NT2/D1 (cell line): ENCODE data around the gene PLSCR4.
"Not testable (repeated sequence)": the region's sequence is repeated elsewhere in the genome, so short reads cannot be mapped to it uniquely, and the experiment has no call there.

Source experiments
- DNase-seq: peaks from one replicate; pipeline ENCODE4 v3.0.0-alpha.2; 2011; ENCODE audit warnings: low read depth, low spot score
- H3K27me3 ChIP-seq: 2 replicates; pipeline ENCODE4 v1.6.0; 2011; ENCODE audit warnings: mild to moderate bottlenecking; ENCODE audit not compliant: insufficient read length, insufficient read depth
- H3K36me3 ChIP-seq: 2 replicates; pipeline ENCODE4 v1.6.1; 2011; ENCODE audit warnings: mild to moderate bottlenecking, low read length, mixed read lengths; ENCODE audit not compliant: insufficient read depth, insufficient read length
- H3K4me1 ChIP-seq: 2 replicates; pipeline ENCODE4 v1.5.1; 2011; ENCODE audit not compliant: insufficient read depth, insufficient read length
- H3K4me3 ChIP-seq: 2 replicates; pipeline ENCODE4 v1.5.1; 2011; ENCODE audit warnings: low read depth; ENCODE audit not compliant: insufficient read length
- H3K9ac ChIP-seq: 2 replicates; pipeline ENCODE4 v1.6.0; 2011; ENCODE audit warnings: low read depth; ENCODE audit not compliant: insufficient read length
- H3K9me3 ChIP-seq: 2 replicates; pipeline ENCODE4 v1.5.1; 2011; ENCODE audit warnings: mild to moderate bottlenecking, low read length; ENCODE audit not compliant: insufficient read depth
- SUZ12 ChIP-seq: IDR thresholded peaks from 2 replicates; pipeline ENCODE4 v1.6.1; 2011; ENCODE audit not compliant: insufficient read length, insufficient read depth; ENCODE audit errors: extremely low read depth
- YY1 ChIP-seq: IDR thresholded peaks from 2 replicates; pipeline ENCODE4 v1.6.1; 2011; ENCODE audit not compliant: insufficient read length, insufficient read depth
- ZNF274 ChIP-seq: IDR thresholded peaks from 2 replicates; pipeline ENCODE4 v1.6.1; 2011; ENCODE audit warnings: mild to moderate bottlenecking, low read depth, low read length

PLSCR4 gene

GRCh38 chr3:146241523-146242240 lies 9.2 kb downstream of the PLSCR4 start:
- H3K27me3 ChIP-seq: no peaks in the 10 kb centered on the region
- DNase-seq: no peak
- H3K4me3 ChIP-seq: no peak overlapping the region
- H3K4me1 ChIP-seq: no peaks in the 10 kb centered on the region
- no peaks in the 10 kb centered on the region for H3K36me3 ChIP-seq
- H3K9me3 ChIP-seq: peaks cover 11% of the 10 kb centered on the region
- TF ChIP-seq SUZ12 (no peak), YY1 (no peak), ZNF274 (no peak)
- no peak overlapping the region for H3K9ac ChIP-seq

- no peak overlapping the region for H3K4me3 ChIP-seq
- no peaks in the 10 kb centered on the region for H3K27me3 ChIP-seq
- peaks cover 28% of the 10 kb centered on the region for H3K9me3 ChIP-seq
- H3K4me1 ChIP-seq: no peaks in the 10 kb centered on the region
- TF ChIP-seq SUZ12 (no peak), ZNF274 (no peak), YY1 (no peak)
- no peaks in the 10 kb centered on the region for H3K36me3 ChIP-seq
- DNase-seq: no peak
- H3K9ac ChIP-seq: no peak overlapping the region
Measured at GRCh38 chr3:146233487-146233886, 17.4 kb downstream of the PLSCR4 start.

- TF ChIP-seq YY1 (no peak), ZNF274 (no peak), SUZ12 (no peak)
Measured at GRCh38 chr3:146227486-146227885, 23.4 kb downstream of the PLSCR4 start.

GRCh38 chr3:146226881-146227280 lies 24.0 kb downstream of the PLSCR4 start:
- H3K9me3 ChIP-seq: no peaks in the 10 kb centered on the region; the same call in none of the 2 replicates
- H3K9ac ChIP-seq: no peak overlapping the region
- no peak for DNase-seq
- no peak overlapping the region for H3K4me3 ChIP-seq
- no peaks in the 10 kb centered on the region for H3K36me3 ChIP-seq
- TF ChIP-seq SUZ12: no peak
- no peak for TF ChIP-seq YY1
- no peak for TF ChIP-seq ZNF274
- no peaks in the 10 kb centered on the region for H3K4me1 ChIP-seq
- no peaks in the 10 kb centered on the region for H3K27me3 ChIP-seq

More at GRCh38 chr3:146227486-146227885, 23.4 kb downstream of the PLSCR4 start:
- H3K9ac ChIP-seq: no peak overlapping the region
- H3K9me3 ChIP-seq: no peaks in the 10 kb centered on the region; the same call in none of the 2 replicates
- H3K27me3 ChIP-seq: no peaks in the 10 kb centered on the region
- no peak overlapping the region for H3K4me3 ChIP-seq
- H3K4me1 ChIP-seq: no peaks in the 10 kb centered on the region
- no peaks in the 10 kb centered on the region for H3K36me3 ChIP-seq
- DNase-seq: no peak

GRCh38 chr3:146225458-146225857 lies 25.4 kb downstream of the PLSCR4 start:
- H3K36me3 ChIP-seq, H3K4me1 ChIP-seq, DNase-seq, H3K9ac ChIP-seq, H3K4me3 ChIP-seq, H3K9me3 ChIP-seq, H3K27me3 ChIP-seq: not testable (repeated sequence)

GRCh38 chr3:146223401-146224373 lies 27.2 kb downstream of the PLSCR4 start:
- no peaks in the 10 kb centered on the region; the same call in 1 of the 2 replicates for H3K9me3 ChIP-seq
- DNase-seq: no peak
- no peaks in the 10 kb centered on the region for H3K36me3 ChIP-seq

More at GRCh38 chr3:146223401-146224373, 27.2 kb downstream of the PLSCR4 start:
- Histone ChIP-seq H3K27me3 (no peaks in the 10 kb centered on the region), H3K4me1 (no peaks in the 10 kb centered on the region), H3K4me3 (no peak overlapping the region), H3K9ac (no peak overlapping the region)
- TF ChIP-seq YY1 (no peak), SUZ12 (no peak), ZNF274 (no peak)
